Nephron (organoid): Measurements from ENCODE around the gene RPLP2.
A peak's percentile ranks its signal among the peaks of the same experiment; 100 is the strongest.

Experiments used
- H3K27ac Mint-ChIP-seq, 3 experiments: 2 replicates each; pipeline ENCODE4 v1.8.0; 2020; ENCODE audit warnings: mixed read lengths in 3 of 3, mild to moderate bottlenecking in 2 of 3, moderate library complexity in 1 of 3
- H3K27me3 Mint-ChIP-seq: 2 replicates; pipeline ENCODE4 v1.8.0; 2021; ENCODE audit warnings: low read depth, mild to moderate bottlenecking, moderate library complexity, mixed read lengths
- H3K36me3 Mint-ChIP-seq: 2 replicates; pipeline ENCODE4 v1.8.0; 2020; ENCODE audit warnings: low read depth, mixed read lengths
- H3K4me1 Mint-ChIP-seq: 2 replicates; pipeline ENCODE4 v1.8.0; 2020; ENCODE audit warnings: mixed read lengths
- H3K4me3 Mint-ChIP-seq, 3 experiments: 2 replicates each; pipeline ENCODE4 v1.8.0; 2020; ENCODE audit warnings: mild to moderate bottlenecking in 3 of 3, mixed read lengths in 3 of 3, moderate library complexity in 2 of 3
- H3K9me3 Mint-ChIP-seq: 2 replicates; pipeline ENCODE4 v1.8.0; 2020; ENCODE audit warnings: mixed read lengths
- TF ChIP-seq, protein P1 (sequence below), 3 experiments: fragments of 200-600 bp; sonication (generic); IDR thresholded peaks; one replicate each; pipeline ENCODE4 v1.5.0; 2021; ENCODE audit warnings: antibody characterized with exemption in 3 of 3; ENCODE audit not compliant: unreplicated experiment in 3 of 3

RPLP2 gene

DNA sequence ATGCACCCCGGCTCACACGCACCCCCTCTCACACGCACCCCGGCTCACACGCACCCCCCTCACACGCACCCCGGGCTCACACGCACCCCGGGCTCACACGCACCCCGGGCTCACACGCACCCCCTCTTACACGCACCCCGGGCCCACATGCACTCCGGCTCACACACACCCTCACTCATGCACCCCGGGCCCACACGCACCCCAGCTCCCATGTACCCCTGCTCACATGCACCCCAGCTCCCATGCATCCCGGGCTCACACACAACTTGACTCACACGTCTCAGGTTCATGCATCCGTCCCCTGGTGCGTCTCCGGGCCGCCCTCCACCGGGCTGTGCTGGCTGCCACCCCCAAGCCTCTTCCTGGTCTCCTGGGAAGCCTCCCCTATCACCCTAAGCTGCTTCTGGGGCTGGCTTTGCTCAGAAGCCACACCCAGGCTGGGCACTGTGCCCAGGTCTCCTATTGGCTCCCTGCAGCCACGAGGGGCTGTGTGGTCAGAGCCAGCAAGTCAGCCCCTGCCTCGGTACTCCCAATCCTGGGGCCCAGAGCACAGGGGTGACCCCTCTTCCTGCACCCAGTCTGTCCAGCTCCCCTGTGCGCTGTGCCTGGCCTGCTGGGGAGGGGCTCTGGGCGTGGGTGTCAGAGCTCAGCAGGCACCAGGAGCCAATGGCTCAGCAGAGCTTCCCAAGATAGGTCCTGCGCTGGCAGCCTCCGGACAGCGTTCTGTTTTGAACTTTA, 49.8 kb downstream of the RPLP2 start:
- H3K36me3 Mint-ChIP-seq = no peaks in the 10 kb centered on the region
- TF ChIP-seq, protein P1, sequence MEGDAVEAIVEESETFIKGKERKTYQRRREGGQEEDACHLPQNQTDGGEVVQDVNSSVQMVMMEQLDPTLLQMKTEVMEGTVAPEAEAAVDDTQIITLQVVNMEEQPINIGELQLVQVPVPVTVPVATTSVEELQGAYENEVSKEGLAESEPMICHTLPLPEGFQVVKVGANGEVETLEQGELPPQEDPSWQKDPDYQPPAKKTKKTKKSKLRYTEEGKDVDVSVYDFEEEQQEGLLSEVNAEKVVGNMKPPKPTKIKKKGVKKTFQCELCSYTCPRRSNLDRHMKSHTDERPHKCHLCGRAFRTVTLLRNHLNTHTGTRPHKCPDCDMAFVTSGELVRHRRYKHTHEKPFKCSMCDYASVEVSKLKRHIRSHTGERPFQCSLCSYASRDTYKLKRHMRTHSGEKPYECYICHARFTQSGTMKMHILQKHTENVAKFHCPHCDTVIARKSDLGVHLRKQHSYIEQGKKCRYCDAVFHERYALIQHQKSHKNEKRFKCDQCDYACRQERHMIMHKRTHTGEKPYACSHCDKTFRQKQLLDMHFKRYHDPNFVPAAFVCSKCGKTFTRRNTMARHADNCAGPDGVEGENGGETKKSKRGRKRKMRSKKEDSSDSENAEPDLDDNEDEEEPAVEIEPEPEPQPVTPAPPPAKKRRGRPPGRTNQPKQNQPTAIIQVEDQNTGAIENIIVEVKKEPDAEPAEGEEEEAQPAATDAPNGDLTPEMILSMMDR (IDR thresholded peaks at IDR 0.05; ENCODE audit: unreplicated experiment in 3 of 3) = no peak

DNA sequence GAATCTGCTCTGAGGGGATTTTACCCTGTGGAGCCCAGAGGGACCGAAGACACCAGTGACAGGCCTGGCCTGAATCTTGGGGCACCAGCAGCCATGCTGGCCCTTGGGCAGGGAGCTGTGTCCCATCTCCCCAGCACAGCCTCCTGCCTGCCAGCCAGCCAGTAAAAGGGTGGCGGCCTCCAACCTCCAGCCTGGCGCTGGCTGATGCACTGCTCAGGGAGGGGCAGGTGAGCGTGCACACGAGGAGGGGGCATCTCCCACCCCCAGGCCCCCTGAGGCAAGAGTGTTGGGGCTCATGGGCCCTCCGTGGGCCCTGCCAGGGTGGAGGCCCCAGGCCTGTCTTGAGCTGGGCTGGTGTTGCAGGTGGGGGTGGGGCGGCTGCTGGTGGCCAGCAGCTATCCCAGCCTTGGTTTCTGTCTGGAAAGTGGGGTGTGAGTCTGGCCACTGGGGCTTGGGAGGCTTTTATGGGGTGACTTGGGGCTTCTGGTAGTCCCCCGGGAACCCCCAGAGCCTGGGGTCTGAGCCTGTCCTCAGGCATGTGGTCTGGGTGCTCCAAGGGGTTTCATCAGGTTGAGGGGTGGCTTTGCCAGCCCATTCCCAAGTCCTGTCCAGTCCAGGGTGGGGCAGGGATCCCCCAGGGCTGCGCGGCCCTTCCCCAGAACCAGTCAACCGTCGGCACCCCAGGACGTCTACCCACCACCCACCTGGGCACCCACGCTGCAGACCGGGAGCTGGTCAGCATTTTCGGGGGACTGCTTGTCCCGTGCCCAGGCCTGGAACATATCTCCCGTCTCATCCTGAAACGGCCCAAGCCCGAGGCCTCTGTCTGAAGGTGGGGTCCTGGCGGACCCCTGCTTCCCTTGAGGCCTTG, 50.7 kb downstream of the RPLP2 start:
- TF ChIP-seq, protein P1 (IDR thresholded peaks at IDR 0.05; ENCODE audit: unreplicated experiment in 3 of 3) = no peak
- Mint-ChIP-seq H3K9me3 (no peaks in the 10 kb centered on the region), H3K4me3 (no peak overlapping the region), H3K36me3 (no peaks in the 10 kb centered on the region), H3K27ac (peak overlapping the region; percentile 69 to 97 (median 90)), H3K4me1 (peaks cover 28% of the 10 kb centered on the region), H3K27me3 (no peaks in the 10 kb centered on the region)

More for the DNA sequence above, 49.8 kb downstream of the RPLP2 start:
- Mint-ChIP-seq H3K4me1 (peaks cover 28% of the 10 kb centered on the region), H3K27me3 (no peaks in the 10 kb centered on the region), H3K27ac (peak overlapping the region; percentile 69 to 97 (median 90)), H3K4me3 (peak overlapping the region; percentile 74 to 86 (median 85)), H3K9me3 (no peaks in the 10 kb centered on the region)

DNA sequence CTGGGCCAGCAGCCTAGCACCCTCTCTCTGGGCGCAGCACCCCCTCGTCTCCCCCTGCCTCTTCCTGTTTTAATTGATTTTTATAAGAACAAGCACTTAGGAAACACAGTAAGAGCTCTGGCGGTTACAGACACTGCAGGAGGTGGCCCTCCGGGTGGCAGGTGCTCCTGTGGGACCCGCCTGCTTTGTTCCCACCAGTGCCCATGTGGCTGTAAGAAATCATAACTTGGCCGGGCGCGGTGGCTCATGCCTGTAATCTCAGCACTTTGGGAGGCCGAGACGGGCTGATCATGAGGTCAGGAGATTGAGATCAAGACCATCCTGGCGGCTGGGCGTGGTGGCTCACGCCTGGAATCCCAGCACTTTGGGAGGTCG, 51.3 kb downstream of the RPLP2 start:
- no peaks in the 10 kb centered on the region for H3K27me3 Mint-ChIP-seq
- TF ChIP-seq, protein P1 (IDR thresholded peaks at IDR 0.05; ENCODE audit: unreplicated experiment in 3 of 3) = no peak
- H3K4me1 Mint-ChIP-seq = peaks cover 28% of the 10 kb centered on the region
- H3K4me3 Mint-ChIP-seq = peak overlapping the region; percentile 24 to 50 (median 41)
- H3K36me3 Mint-ChIP-seq = no peaks in the 10 kb centered on the region
- H3K27ac Mint-ChIP-seq = peak overlapping the region; percentile 71 to 90 (median 78)
- no peaks in the 10 kb centered on the region for H3K9me3 Mint-ChIP-seq

DNA sequence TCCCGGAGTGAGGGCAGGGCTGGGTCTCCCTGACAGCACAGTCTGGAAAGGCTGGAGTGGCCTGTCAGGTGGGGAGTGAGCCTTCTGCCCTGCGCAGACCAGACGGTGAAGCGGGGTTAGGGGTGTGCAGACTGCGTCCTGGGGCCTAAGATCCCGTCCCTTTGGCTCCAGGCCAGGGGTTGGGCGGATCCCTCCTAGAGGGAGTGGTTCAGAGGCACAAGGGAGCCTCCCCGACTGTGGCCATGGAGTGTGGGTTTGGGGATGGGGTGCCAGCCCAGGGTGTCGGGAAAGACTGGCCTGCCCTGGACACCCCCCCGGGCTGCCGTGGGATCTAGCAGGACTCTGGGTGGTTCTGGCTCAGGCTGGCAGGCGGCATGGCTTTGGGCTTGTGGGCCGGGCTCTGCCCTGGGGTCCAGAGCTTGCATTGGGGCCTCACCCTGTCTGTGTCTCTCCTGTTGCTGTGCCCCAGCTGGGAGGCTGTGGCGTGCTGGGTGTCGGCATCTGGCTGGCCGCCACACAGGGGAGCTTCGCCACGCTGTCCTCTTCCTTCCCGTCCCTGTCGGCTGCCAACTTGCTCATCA, 52.4 kb downstream of the RPLP2 start:
- Mint-ChIP-seq H3K27ac (peak overlapping the region; percentile 81 to 90 (median 88)), H3K9me3 (no peaks in the 10 kb centered on the region), H3K27me3 (no peaks in the 10 kb centered on the region), H3K4me3 (peak overlapping the region; percentile 27 to 60 (median 57)), H3K4me1 (peaks cover 19% of the 10 kb centered on the region), H3K36me3 (no peaks in the 10 kb centered on the region)
- TF ChIP-seq, protein P1 (IDR thresholded peaks at IDR 0.05; ENCODE audit: unreplicated experiment in 3 of 3) = no peak
